Liver (tissue), 9 donors: ENCODE results near the gene BCR. TPM values are rescaled to one million over a fixed set of nuclear protein-coding genes. Genes with fewer than 3 reads are reported as not detected.

ENCODE experiments used
- DNase-seq: peaks from one replicate; pipeline ENCODE4 v3.0.0-alpha.2; 2017; ENCODE audit warnings: low spot score
- H3K27ac ChIP-seq, 2 donors: one replicate each; pipeline ENCODE4 v1.7.0; 2013; ENCODE audit warnings: inconsistent platforms in 2 of 2, low read length in 2 of 2, control low read depth in 1 of 2, low read depth in 1 of 2, mild to moderate bottlenecking in 1 of 2
- H3K27me3 ChIP-seq, 4 donors: one replicate each; pipeline versions ENCODE4 v1.6.1 to v1.7.0; 2013; ENCODE audit warnings: low read length in 3 of 4, inconsistent platforms in 1 of 4, mild to moderate bottlenecking in 1 of 4, moderate library complexity in 1 of 4; ENCODE audit not compliant: control insufficient read depth in 4 of 4, insufficient read depth in 4 of 4
- H3K36me3 ChIP-seq, 4 donors: one replicate each; pipeline versions ENCODE4 v1.6.1 to v1.7.0; 2013; ENCODE audit warnings: low read length in 3 of 4, mild to moderate bottlenecking in 3 of 4, low read depth in 1 of 4, moderate library complexity in 1 of 4; ENCODE audit not compliant: control insufficient read depth in 4 of 4, insufficient read depth in 3 of 4
- H3K4me1 ChIP-seq, 4 donors: one replicate each; pipeline versions ENCODE4 v1.6.1 to v1.7.0; 2013; ENCODE audit warnings: low read length in 3 of 4, mild to moderate bottlenecking in 3 of 4, moderate library complexity in 1 of 4; ENCODE audit not compliant: control insufficient read depth in 4 of 4, insufficient read depth in 4 of 4
- H3K4me3 ChIP-seq, 3 donors: one replicate each; pipeline versions ENCODE4 v1.6.1 to v1.7.0; 2013; ENCODE audit warnings: low read length in 3 of 3, control low read depth in 1 of 3, low read depth in 1 of 3, mild to moderate bottlenecking in 1 of 3
- H3K9ac ChIP-seq, 2 donors: one replicate each; pipeline ENCODE4 v1.7.0; 2013; ENCODE audit warnings: low read length in 2 of 2, mild to moderate bottlenecking in 2 of 2, moderate library complexity in 2 of 2, control low read depth in 1 of 2, low read depth in 1 of 2
- H3K9me3 ChIP-seq, 4 donors: one replicate each; pipeline versions ENCODE4 v1.6.1 to v1.7.0; 2013; ENCODE audit warnings: low read length in 3 of 4; ENCODE audit not compliant: control insufficient read depth in 4 of 4
- EGR1 ChIP-seq, 2 donors: IDR thresholded peaks; 2 replicates each; pipeline ENCODE4 v1.6.1; 2016 to 2018; ENCODE audit warnings: antibody characterized with exemption in 2 of 2, low read depth in 2 of 2
- FOXA1 ChIP-seq: IDR thresholded peaks from 2 replicates; pipeline ENCODE4 v1.6.1; 2016; ENCODE audit warnings: antibody characterized with exemption
- FOXA2 ChIP-seq: IDR thresholded peaks from 2 replicates; pipeline ENCODE4 v1.6.1; 2016; ENCODE audit warnings: antibody characterized with exemption
- GABPA ChIP-seq, 2 donors: IDR thresholded peaks in 1 of 2; conservative IDR thresholded peaks in 1 of 2; 2 replicates each; pipeline ENCODE4 v1.6.1; 2016; ENCODE audit warnings: antibody characterized with exemption in 2 of 2, mild to moderate bottlenecking in 1 of 2, moderate library complexity in 1 of 2
- HNF4A ChIP-seq, 2 donors: conservative IDR thresholded peaks; 2 replicates each; pipeline ENCODE4 v1.6.1; 2016; ENCODE audit warnings: antibody characterized with exemption in 2 of 2, mild to moderate bottlenecking in 2 of 2
- HNF4G ChIP-seq: IDR thresholded peaks from 2 replicates; pipeline ENCODE4 v1.6.1; 2016; ENCODE audit warnings: antibody characterized with exemption
- JUND ChIP-seq, 2 donors: IDR thresholded peaks; 2 replicates each; pipeline ENCODE4 v1.6.1; 2016; ENCODE audit warnings: antibody characterized with exemption in 2 of 2
- NR2F2 ChIP-seq: IDR thresholded peaks from 2 replicates; pipeline ENCODE4 v1.6.1; 2016; ENCODE audit warnings: antibody characterized with exemption
- RAD21 ChIP-seq, 2 donors: IDR thresholded peaks; 2 replicates each; pipeline ENCODE4 v1.6.1; 2016; ENCODE audit warnings: antibody characterized with exemption in 2 of 2, mild to moderate bottlenecking in 2 of 2
- RXRA ChIP-seq, 2 donors: IDR thresholded peaks; 2 replicates each; pipeline ENCODE4 v1.6.1; 2017 to 2018; ENCODE audit warnings: antibody characterized with exemption in 2 of 2, mild to moderate bottlenecking in 1 of 2
- SP1 ChIP-seq: IDR thresholded peaks from 2 replicates; pipeline ENCODE4 v1.6.1; 2018; ENCODE audit warnings: antibody characterized with exemption, mild to moderate bottlenecking
- TAF1 ChIP-seq: conservative IDR thresholded peaks from 2 replicates; pipeline ENCODE4 v1.6.1; 2016; ENCODE audit warnings: antibody characterized with exemption, mild to moderate bottlenecking
- YY1 ChIP-seq: IDR thresholded peaks from 2 replicates; pipeline ENCODE4 v1.6.1; 2016; ENCODE audit warnings: antibody characterized with exemption, mild to moderate bottlenecking
- WGBS: extraction: QIAGEN DNeasy Blood & Tissue Kit; methylation state at CpG from one replicate; pipeline ENCODE4 v1.1.7; 2013; 5-methylcytosine and 5-hydroxymethylcytosine counted together
- polyA plus RNA-seq, 2 donors: library from polyadenylated mRNA; stranded (reverse) in 1 of 2; unstranded in 1 of 2; fragments of 200-250 nt in 1 of 2; fragments of >200 nt in 1 of 2; fragmentation: Nextera tagmentation in 1 of 2; extraction: Ambion mirVana in 1 of 2; gene quantifications; one replicate each; pipeline versions ENCODE4 v1.2.1 to v1.2.3, GENCODE V29; 2013 to 2015
- total RNA-seq, 2 donors: library from RNA; depleted of rRNA; stranded (reverse); fragments of >200 nt; gene quantifications; one replicate each; pipeline ENCODE4 v1.2.3, GENCODE V29; 2014
- TF ChIP-seq, protein P1 (sequence below): IDR thresholded peaks from 2 replicates; pipeline ENCODE4 v1.6.1; 2016; ENCODE audit warnings: antibody characterized with exemption
- TF ChIP-seq, protein P2 (sequence below): IDR thresholded peaks from 2 replicates; pipeline ENCODE4 v1.6.1; 2016; ENCODE audit warnings: antibody characterized with exemption
- TF ChIP-seq, protein P3 (sequence below): fragments of 150-350 bp; IDR thresholded peaks from 2 replicates; pipeline ENCODE4 v1.5.1; 2017; ENCODE audit warnings: improper control_type of control experiment, low read depth, low read length; ENCODE audit not compliant: missing input control
- TF ChIP-seq, protein P4 (sequence below): IDR thresholded peaks from 2 replicates; pipeline ENCODE4 v1.6.1; 2016; ENCODE audit warnings: antibody characterized with exemption, mild to moderate bottlenecking
- TF ChIP-seq, protein P5 (sequence below): IDR thresholded peaks from 2 replicates; pipeline ENCODE4 v1.6.1; 2016; ENCODE audit warnings: antibody characterized with exemption
- donor health status: healthy.
- donor health status: healthy.
- donor health status: healthy.
- donor health status: healthy.
- donor health status: healthy.

Gene BCR
- total and polyA plus RNA-seq, 4 donors: 7.4 to 35.6 (median 18.3) TPM

DNA sequence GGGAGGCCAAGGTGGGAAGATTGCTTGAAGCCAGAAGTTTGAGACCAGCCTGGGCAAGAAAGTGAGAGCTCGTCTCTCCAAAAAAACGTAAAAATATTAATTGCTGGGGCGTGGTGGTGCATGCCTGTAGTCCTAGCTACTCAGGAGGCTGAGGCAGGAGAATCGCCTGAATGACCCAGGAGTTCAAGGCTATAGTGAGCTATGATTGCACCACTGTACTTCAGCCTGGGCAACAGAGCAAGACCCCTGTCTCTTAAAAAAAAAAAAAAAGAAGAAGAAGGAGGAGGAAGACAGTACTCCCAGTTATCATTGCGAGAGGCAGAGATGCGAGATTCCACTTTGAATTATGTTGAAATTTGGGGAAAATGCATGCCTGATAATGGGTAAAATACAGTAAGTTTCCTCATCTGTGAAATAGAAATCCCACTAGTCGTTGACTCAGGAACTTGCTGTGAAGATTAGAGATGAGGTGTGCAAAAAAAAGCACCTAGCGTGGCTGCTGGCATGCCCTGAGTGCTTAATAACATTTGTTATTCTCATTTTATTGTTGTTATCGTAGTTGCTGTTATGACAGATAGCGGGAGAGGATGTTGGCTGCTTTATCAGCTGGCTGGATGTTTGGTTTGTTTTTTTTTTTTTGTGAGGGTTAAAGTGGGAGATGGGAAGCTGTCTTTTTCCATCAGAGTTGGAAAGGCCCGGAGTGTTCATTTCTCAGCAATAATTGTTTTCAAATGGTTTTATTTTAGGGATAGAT, 33.4 kb downstream of the BCR start:
- no peak for TF ChIP-seq TAF1
- TF ChIP-seq RAD21 (IDR thresholded peaks at IDR 0.05): no peak
- TF ChIP-seq HNF4G: no peak
- TF ChIP-seq EGR1 (IDR thresholded peaks at IDR 0.05; ENCODE audit: low read depth in 2 of 2): no peak
- TF ChIP-seq FOXA1: no peak
- TF ChIP-seq, protein P1, sequence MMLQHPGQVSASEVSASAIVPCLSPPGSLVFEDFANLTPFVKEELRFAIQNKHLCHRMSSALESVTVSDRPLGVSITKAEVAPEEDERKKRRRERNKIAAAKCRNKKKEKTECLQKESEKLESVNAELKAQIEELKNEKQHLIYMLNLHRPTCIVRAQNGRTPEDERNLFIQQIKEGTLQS: no peak
- TF ChIP-seq, protein P2, sequence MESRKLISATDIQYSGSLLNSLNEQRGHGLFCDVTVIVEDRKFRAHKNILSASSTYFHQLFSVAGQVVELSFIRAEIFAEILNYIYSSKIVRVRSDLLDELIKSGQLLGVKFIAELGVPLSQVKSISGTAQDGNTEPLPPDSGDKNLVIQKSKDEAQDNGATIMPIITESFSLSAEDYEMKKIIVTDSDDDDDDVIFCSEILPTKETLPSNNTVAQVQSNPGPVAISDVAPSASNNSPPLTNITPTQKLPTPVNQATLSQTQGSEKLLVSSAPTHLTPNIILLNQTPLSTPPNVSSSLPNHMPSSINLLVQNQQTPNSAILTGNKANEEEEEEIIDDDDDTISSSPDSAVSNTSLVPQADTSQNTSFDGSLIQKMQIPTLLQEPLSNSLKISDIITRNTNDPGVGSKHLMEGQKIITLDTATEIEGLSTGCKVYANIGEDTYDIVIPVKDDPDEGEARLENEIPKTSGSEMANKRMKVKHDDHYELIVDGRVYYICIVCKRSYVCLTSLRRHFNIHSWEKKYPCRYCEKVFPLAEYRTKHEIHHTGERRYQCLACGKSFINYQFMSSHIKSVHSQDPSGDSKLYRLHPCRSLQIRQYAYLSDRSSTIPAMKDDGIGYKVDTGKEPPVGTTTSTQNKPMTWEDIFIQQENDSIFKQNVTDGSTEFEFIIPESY: no peak
- TF ChIP-seq JUND (IDR thresholded peaks at IDR 0.05): no peak
- TF ChIP-seq, protein P3, sequence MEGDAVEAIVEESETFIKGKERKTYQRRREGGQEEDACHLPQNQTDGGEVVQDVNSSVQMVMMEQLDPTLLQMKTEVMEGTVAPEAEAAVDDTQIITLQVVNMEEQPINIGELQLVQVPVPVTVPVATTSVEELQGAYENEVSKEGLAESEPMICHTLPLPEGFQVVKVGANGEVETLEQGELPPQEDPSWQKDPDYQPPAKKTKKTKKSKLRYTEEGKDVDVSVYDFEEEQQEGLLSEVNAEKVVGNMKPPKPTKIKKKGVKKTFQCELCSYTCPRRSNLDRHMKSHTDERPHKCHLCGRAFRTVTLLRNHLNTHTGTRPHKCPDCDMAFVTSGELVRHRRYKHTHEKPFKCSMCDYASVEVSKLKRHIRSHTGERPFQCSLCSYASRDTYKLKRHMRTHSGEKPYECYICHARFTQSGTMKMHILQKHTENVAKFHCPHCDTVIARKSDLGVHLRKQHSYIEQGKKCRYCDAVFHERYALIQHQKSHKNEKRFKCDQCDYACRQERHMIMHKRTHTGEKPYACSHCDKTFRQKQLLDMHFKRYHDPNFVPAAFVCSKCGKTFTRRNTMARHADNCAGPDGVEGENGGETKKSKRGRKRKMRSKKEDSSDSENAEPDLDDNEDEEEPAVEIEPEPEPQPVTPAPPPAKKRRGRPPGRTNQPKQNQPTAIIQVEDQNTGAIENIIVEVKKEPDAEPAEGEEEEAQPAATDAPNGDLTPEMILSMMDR: no peak
- TF ChIP-seq GABPA (IDR thresholded peaks at IDR 0.05 in 1 of 2, conservative IDR thresholded peaks at IDR 0.05 in 1 of 2): no peak
- TF ChIP-seq, protein P4, sequence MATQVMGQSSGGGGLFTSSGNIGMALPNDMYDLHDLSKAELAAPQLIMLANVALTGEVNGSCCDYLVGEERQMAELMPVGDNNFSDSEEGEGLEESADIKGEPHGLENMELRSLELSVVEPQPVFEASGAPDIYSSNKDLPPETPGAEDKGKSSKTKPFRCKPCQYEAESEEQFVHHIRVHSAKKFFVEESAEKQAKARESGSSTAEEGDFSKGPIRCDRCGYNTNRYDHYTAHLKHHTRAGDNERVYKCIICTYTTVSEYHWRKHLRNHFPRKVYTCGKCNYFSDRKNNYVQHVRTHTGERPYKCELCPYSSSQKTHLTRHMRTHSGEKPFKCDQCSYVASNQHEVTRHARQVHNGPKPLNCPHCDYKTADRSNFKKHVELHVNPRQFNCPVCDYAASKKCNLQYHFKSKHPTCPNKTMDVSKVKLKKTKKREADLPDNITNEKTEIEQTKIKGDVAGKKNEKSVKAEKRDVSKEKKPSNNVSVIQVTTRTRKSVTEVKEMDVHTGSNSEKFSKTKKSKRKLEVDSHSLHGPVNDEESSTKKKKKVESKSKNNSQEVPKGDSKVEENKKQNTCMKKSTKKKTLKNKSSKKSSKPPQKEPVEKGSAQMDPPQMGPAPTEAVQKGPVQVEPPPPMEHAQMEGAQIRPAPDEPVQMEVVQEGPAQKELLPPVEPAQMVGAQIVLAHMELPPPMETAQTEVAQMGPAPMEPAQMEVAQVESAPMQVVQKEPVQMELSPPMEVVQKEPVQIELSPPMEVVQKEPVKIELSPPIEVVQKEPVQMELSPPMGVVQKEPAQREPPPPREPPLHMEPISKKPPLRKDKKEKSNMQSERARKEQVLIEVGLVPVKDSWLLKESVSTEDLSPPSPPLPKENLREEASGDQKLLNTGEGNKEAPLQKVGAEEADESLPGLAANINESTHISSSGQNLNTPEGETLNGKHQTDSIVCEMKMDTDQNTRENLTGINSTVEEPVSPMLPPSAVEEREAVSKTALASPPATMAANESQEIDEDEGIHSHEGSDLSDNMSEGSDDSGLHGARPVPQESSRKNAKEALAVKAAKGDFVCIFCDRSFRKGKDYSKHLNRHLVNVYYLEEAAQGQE: no peak
- TF ChIP-seq, protein P5, sequence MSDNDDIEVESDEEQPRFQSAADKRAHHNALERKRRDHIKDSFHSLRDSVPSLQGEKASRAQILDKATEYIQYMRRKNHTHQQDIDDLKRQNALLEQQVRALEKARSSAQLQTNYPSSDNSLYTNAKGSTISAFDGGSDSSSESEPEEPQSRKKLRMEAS: no peak
- no peak for TF ChIP-seq NR2F2
- TF ChIP-seq HNF4A (conservative IDR thresholded peaks at IDR 0.05): no peak
- TF ChIP-seq SP1: no peak
- TF ChIP-seq YY1: no peak
- no peak for TF ChIP-seq RXRA (IDR thresholded peaks at IDR 0.05)
- no peak for TF ChIP-seq FOXA2
- H3K4me1 ChIP-seq: peaks cover 8 to 34% (median 21%) of the 10 kb centered on the region in 4 donors
- 74% methylated on average over 11 of the region's 11 CpGs for WGBS
- no peaks in the 10 kb centered on the region for H3K36me3 ChIP-seq
- no peaks in the 10 kb centered on the region for H3K27me3 ChIP-seq
- H3K4me3 ChIP-seq: no peak overlapping the region
- no peaks in the 10 kb centered on the region for H3K9me3 ChIP-seq
- no peak for DNase-seq
- H3K9ac ChIP-seq: no peak overlapping the region
- H3K27ac ChIP-seq: no peak overlapping the region
